GM18520 (cell line): ENCODE measurements around the gene KCNQ1.

Source experiments
- ATAC-seq: cut with Tn5 transposase; IDR thresholded peaks from one replicate; pipeline ENCODE4 v1.9.1; 2021; ENCODE audit not compliant: unreplicated experiment

KCNQ1 gene

GRCh38 chr11:2444821-2445745, at the start of gene KCNQ1:
Gene KCNQ1, plus strand, starts transcription at chr11:2445008. Its CDS starts 91 bp downstream, at chr11:2445099.
- no peak for ATAC-seq

- no peak for ATAC-seq
These were observed 49.5 kb upstream of the KCNQ1 start for GRCh38 chr11:2395211-2395730.

GRCh38 chr11:2395856-2396255, 49.0 kb upstream of the KCNQ1 start:
- no peak for ATAC-seq

GRCh38 chr11:2396471-2396870, 48.3 kb upstream of the KCNQ1 start:
- ATAC-seq: no peak

GRCh38 chr11:2397005-2397404, 47.8 kb upstream of the KCNQ1 start:
- no peak for ATAC-seq

- no peak for ATAC-seq
These were observed 46.0 kb upstream of the KCNQ1 start for GRCh38 chr11:2398664-2399355.

GRCh38 chr11:2399488-2400068, 45.2 kb upstream of the KCNQ1 start:
- ATAC-seq: no peak

GRCh38 chr11:2400069-2400761, 44.6 kb upstream of the KCNQ1 start, which contains the start of gene TSSC4:
Gene TSSC4, plus strand, starts transcription at chr11:2400750. Its CDS starts 1,884 bp downstream, at chr11:2402634.
- peak; percentile 71 for ATAC-seq

- no peak for ATAC-seq
These were observed 43.9 kb upstream of the KCNQ1 start for GRCh38 chr11:2400762-2401435.

- ATAC-seq: no peak
These were observed 43.3 kb upstream of the KCNQ1 start for GRCh38 chr11:2401436-2401984.

GRCh38 chr11:2402106-2402505, 42.7 kb upstream of the KCNQ1 start:
- ATAC-seq: no peak

- ATAC-seq: no peak
These were observed 41.7 kb upstream of the KCNQ1 start for GRCh38 chr11:2402890-2403645.

- ATAC-seq: no peak
These were observed 40.0 kb upstream of the KCNQ1 start for GRCh38 chr11:2404735-2405196.

- ATAC-seq: no peak
These were observed 38.4 kb upstream of the KCNQ1 start for GRCh38 chr11:2406451-2406850.

- ATAC-seq: no peak
These were observed 37.9 kb upstream of the KCNQ1 start for GRCh38 chr11:2406878-2407410.

- no peak for ATAC-seq
These were observed 36.1 kb upstream of the KCNQ1 start for GRCh38 chr11:2408671-2409070.

- ATAC-seq: no peak
These were observed 35.7 kb upstream of the KCNQ1 start for GRCh38 chr11:2409126-2409525.

GRCh38 chr11:2409611-2410468, 35.0 kb upstream of the KCNQ1 start:
- no peak for ATAC-seq
